Nephron progenitor cell (in vitro differentiated cells): ENCODE data around the gene SORT1.

Experiments
- DNase-seq: peaks from one replicate; pipeline ENCODE4 v3.0.0; 2021
- H3K27ac Mint-ChIP-seq: 2 replicates; pipeline ENCODE4 v1.8.0; 2021; ENCODE audit warnings: mild to moderate bottlenecking, moderate library complexity, mixed read lengths
- H3K27me3 Mint-ChIP-seq: 2 replicates; pipeline ENCODE4 v1.8.0; 2021; ENCODE audit warnings: mild to moderate bottlenecking, low read depth, mixed read lengths; ENCODE audit not compliant: poor library complexity
- H3K36me3 Mint-ChIP-seq: 2 replicates; pipeline ENCODE4 v1.8.0; 2021; ENCODE audit warnings: low read depth, mixed read lengths
- H3K4me1 Mint-ChIP-seq: 2 replicates; pipeline ENCODE4 v1.8.0; 2021; ENCODE audit warnings: mixed read lengths
- H3K4me3 Mint-ChIP-seq: 2 replicates; pipeline ENCODE4 v1.8.0; 2021; ENCODE audit warnings: mild to moderate bottlenecking, moderate library complexity, mixed read lengths
- H3K9me3 Mint-ChIP-seq: 2 replicates; pipeline ENCODE4 v1.8.0; 2021; ENCODE audit warnings: mild to moderate bottlenecking, moderate library complexity, mixed read lengths
- CTCF ChIP-seq: fragments of 200-600 bp; sonication (generic); IDR thresholded peaks from 2 replicates; pipeline ENCODE4 v1.5.0; 2021; ENCODE audit warnings: antibody characterized with exemption

SORT1 gene

GRCh38 chr1:109279615-109280278 is 118.0 kb downstream of the SORT1 start:
- TF ChIP-seq CTCF = no peak
- peaks cover 86% of the 10 kb centered on the region for H3K4me1 Mint-ChIP-seq
- peaks cover 26% of the 10 kb centered on the region for H3K36me3 Mint-ChIP-seq
- DNase-seq = no peak
- no peaks in the 10 kb centered on the region for H3K27me3 Mint-ChIP-seq
- H3K4me3 Mint-ChIP-seq = peak overlapping the region; percentile 68
- no peaks in the 10 kb centered on the region for H3K9me3 Mint-ChIP-seq
- H3K27ac Mint-ChIP-seq = peak overlapping the region; percentile 85

- Mint-ChIP-seq H3K4me3 (no peak overlapping the region), H3K9me3 (no peaks in the 10 kb centered on the region), H3K36me3 (peaks cover 32% of the 10 kb centered on the region), H3K27ac (no peak overlapping the region), H3K27me3 (no peaks in the 10 kb centered on the region), H3K4me1 (peaks cover 87% of the 10 kb centered on the region)
- peak; percentile 93 for TF ChIP-seq CTCF
- peak; percentile 83 for DNase-seq
Measured at GRCh38 chr1:109277434-109278204, 120.1 kb downstream of the SORT1 start.

- H3K27ac Mint-ChIP-seq = peak overlapping the region; percentile 64
- no peaks in the 10 kb centered on the region for H3K27me3 Mint-ChIP-seq
- no peaks in the 10 kb centered on the region for H3K9me3 Mint-ChIP-seq
- H3K36me3 Mint-ChIP-seq = peaks cover 26% of the 10 kb centered on the region
- no peak for DNase-seq
- peaks cover 85% of the 10 kb centered on the region for H3K4me1 Mint-ChIP-seq
- peak overlapping the region; percentile 52 for H3K4me3 Mint-ChIP-seq
- TF ChIP-seq CTCF = no peak
Measured at GRCh38 chr1:109275706-109276345, 121.9 kb downstream of the SORT1 start.

GRCh38 chr1:109274533-109275476 is 122.9 kb downstream of the SORT1 start:
- peaks cover 74% of the 10 kb centered on the region for H3K4me1 Mint-ChIP-seq
- H3K4me3 Mint-ChIP-seq = peak overlapping the region; percentile 52
- H3K27me3 Mint-ChIP-seq = no peaks in the 10 kb centered on the region
- H3K36me3 Mint-ChIP-seq = peaks cover 25% of the 10 kb centered on the region
- TF ChIP-seq CTCF = no peak
- H3K9me3 Mint-ChIP-seq = no peaks in the 10 kb centered on the region
- peak overlapping the region; percentile 72 for H3K27ac Mint-ChIP-seq
- peak; percentile 53 for DNase-seq

- Mint-ChIP-seq H3K27me3 (no peaks in the 10 kb centered on the region), H3K4me1 (peaks cover 68% of the 10 kb centered on the region), H3K4me3 (peak overlapping the region; percentile 8), H3K27ac (no peak overlapping the region), H3K36me3 (peaks cover 19% of the 10 kb centered on the region), H3K9me3 (no peaks in the 10 kb centered on the region)
- DNase-seq = no peak
- TF ChIP-seq CTCF = no peak
Measured at GRCh38 chr1:109273570-109274288, 124.0 kb downstream of the SORT1 start.
